ENCODE results near the gene LGR5. TPM values are rescaled to one million over a fixed set of nuclear protein-coding genes. Genes with fewer than 3 reads are reported as not detected.
"Not testable (repeated sequence)": the region's sequence is repeated elsewhere in the genome, so short reads cannot be mapped to it uniquely, and the experiment has no call there.

The LGR5 gene
- total RNA-seq, 1 donor from 2014 or later, result 2.7 TPM

DNA sequence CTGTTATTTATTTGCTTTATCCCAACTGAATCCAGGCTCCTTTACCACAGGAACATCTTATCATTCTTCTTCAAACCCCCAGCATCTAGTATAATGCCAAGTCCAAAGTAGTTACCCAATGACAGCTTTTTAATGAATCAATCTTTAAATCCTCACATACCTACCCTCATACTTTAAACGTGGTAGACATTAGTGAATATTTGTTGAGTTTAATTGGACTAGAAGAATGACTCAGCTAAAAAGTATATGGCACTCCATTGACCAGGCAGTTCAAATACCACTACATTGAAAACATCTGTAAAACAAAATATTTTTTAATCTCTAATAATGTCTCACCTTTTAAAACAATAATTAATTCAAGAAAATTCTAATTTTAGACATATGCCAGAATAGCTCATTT, 125.9 kb downstream of the LGR5 start:
- H3K9me3 ChIP-seq, result no peaks in the 10 kb centered on the region
- no peaks in the 10 kb centered on the region for H3K36me3 ChIP-seq
- H3K4me3 ChIP-seq, result no peak overlapping the region
- DNase-seq (ENCODE audit: extremely low spot score in 2 of 2), result no peak
- intact Hi-C loops (cut with DNase I), result no loop called here
- TF ChIP-seq, protein P1, sequence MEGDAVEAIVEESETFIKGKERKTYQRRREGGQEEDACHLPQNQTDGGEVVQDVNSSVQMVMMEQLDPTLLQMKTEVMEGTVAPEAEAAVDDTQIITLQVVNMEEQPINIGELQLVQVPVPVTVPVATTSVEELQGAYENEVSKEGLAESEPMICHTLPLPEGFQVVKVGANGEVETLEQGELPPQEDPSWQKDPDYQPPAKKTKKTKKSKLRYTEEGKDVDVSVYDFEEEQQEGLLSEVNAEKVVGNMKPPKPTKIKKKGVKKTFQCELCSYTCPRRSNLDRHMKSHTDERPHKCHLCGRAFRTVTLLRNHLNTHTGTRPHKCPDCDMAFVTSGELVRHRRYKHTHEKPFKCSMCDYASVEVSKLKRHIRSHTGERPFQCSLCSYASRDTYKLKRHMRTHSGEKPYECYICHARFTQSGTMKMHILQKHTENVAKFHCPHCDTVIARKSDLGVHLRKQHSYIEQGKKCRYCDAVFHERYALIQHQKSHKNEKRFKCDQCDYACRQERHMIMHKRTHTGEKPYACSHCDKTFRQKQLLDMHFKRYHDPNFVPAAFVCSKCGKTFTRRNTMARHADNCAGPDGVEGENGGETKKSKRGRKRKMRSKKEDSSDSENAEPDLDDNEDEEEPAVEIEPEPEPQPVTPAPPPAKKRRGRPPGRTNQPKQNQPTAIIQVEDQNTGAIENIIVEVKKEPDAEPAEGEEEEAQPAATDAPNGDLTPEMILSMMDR (IDR thresholded peaks at IDR 0.05), result no peak
- no peak for TF ChIP-seq POLR2A (IDR thresholded peaks at IDR 0.05)
- no peak for TF ChIP-seq POLR2AphosphoS5 (IDR thresholded peaks at IDR 0.05; ENCODE audit: insufficient read depth in 1 of 2, low read depth in 1 of 2)
- H3K4me1 ChIP-seq, result no peaks in the 10 kb centered on the region
- H3K27me3 ChIP-seq, result no peaks in the 10 kb centered on the region
- H3K27ac ChIP-seq, result no peak overlapping the region

DNA sequence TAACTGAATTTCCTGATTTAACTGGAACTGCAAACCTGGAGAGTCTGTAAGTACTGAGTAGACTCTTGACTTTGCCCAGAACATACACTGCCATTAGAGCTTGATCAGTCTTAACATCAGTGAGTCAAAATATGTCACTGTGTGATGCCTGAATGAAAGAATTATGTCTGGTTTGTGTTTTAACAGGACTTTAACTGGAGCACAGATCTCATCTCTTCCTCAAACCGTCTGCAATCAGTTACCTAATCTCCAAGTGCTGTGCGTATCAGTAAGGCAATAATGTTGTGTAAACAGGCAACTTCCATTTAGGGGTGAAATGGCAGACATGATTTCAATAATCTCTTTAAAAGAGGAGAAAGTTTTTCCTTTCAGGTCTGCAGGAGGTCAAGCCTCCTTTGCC, 127.1 kb downstream of the LGR5 start:
- H3K27me3 ChIP-seq, result no peaks in the 10 kb centered on the region
- H3K36me3 ChIP-seq, result no peaks in the 10 kb centered on the region
- H3K9me3 ChIP-seq, result no peaks in the 10 kb centered on the region
- no peak overlapping the region for H3K4me3 ChIP-seq
- no peak overlapping the region for H3K27ac ChIP-seq
- no peak for TF ChIP-seq POLR2AphosphoS5 (IDR thresholded peaks at IDR 0.05; ENCODE audit: insufficient read depth in 1 of 2, low read depth in 1 of 2)
- TF ChIP-seq POLR2A (IDR thresholded peaks at IDR 0.05), result no peak
- TF ChIP-seq, protein P1 (IDR thresholded peaks at IDR 0.05), result no peak
- intact Hi-C loops (cut with DNase I), result no loop called here
- DNase-seq (ENCODE audit: extremely low spot score in 2 of 2), result no peak
- no peaks in the 10 kb centered on the region for H3K4me1 ChIP-seq

- H3K27ac ChIP-seq, result no peak overlapping the region
- H3K4me1 ChIP-seq, result no peaks in the 10 kb centered on the region
- no peaks in the 10 kb centered on the region for H3K27me3 ChIP-seq
- no peak for TF ChIP-seq POLR2A (IDR thresholded peaks at IDR 0.05)
- TF ChIP-seq, protein P1 (IDR thresholded peaks at IDR 0.05), result no peak
- TF ChIP-seq POLR2AphosphoS5 (IDR thresholded peaks at IDR 0.05; ENCODE audit: insufficient read depth in 1 of 2, low read depth in 1 of 2), result no peak
- no peaks in the 10 kb centered on the region for H3K9me3 ChIP-seq
- no peaks in the 10 kb centered on the region for H3K36me3 ChIP-seq
- DNase-seq (ENCODE audit: extremely low spot score in 2 of 2), result no peak
- intact Hi-C loops (cut with DNase I), result no loop called here
- H3K4me3 ChIP-seq, result no peak overlapping the region
Measured at GRCh38 chr12:71567537-71567936, 127.9 kb downstream of the LGR5 start.

DNA sequence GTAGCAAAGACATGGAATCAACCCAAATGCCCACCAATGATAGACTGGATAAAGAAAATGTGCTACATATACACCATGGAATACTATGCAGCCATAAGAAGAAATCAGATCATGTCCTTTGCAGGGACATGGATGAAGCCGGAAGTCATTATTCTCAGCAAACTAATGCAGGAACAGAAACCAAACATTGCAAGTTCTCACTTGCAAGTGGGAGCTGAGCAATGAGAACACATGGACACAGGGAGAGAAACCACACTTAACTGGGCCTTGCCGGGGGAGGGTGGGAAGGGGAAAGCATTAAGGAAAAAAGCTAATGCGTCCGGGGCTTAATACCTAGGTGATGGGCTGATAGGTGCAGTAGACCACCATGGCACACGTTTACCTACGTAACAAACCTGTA, 130.3 kb downstream of the LGR5 start:
- H3K4me1 ChIP-seq; H3K27ac ChIP-seq; H3K9me3 ChIP-seq; intact Hi-C loops (cut with DNase I); H3K27me3 ChIP-seq; DNase-seq (ENCODE audit: extremely low spot score in 2 of 2); H3K4me3 ChIP-seq; H3K36me3 ChIP-seq: not testable (repeated sequence)

- Histone ChIP-seq H3K4me1 (no peaks in the 10 kb centered on the region), H3K36me3 (no peaks in the 10 kb centered on the region), H3K27ac (no peak overlapping the region), H3K27me3 (no peaks in the 10 kb centered on the region), H3K4me3 (no peak overlapping the region), H3K9me3 (no peaks in the 10 kb centered on the region)
- TF ChIP-seq POLR2AphosphoS5 (IDR thresholded peaks at IDR 0.05; ENCODE audit: insufficient read depth in 1 of 2, low read depth in 1 of 2) (no peak), POLR2A (IDR thresholded peaks at IDR 0.05) (no peak)
- TF ChIP-seq, protein P1 (IDR thresholded peaks at IDR 0.05), result no peak
- intact Hi-C loops (cut with DNase I), result no loop called here
- DNase-seq (ENCODE audit: extremely low spot score in 2 of 2), result no peak
Measured at GRCh38 chr12:71576496-71576895, 136.9 kb downstream of the LGR5 start.

All from vagina (tissue), 2 donors.